HG02798 (cell line): Measurements from ENCODE around the gene ERG.

Source experiments
- ATAC-seq: cut with Tn5 transposase; IDR thresholded peaks from one replicate; pipeline ENCODE4 v1.9.1; 2021; ENCODE audit warnings: mild to moderate bottlenecking; ENCODE audit not compliant: unreplicated experiment, poor library complexity

The ERG gene

GRCh38 chr21:38440746-38441145 lies 57.5 kb downstream of the ERG start:
- no peak for ATAC-seq

- ATAC-seq = no peak
Observed at GRCh38 chr21:38439957-38440356, 58.3 kb downstream of the ERG start.

- no peak for ATAC-seq
Observed at GRCh38 chr21:38439426-38439825, 58.9 kb downstream of the ERG start.

GRCh38 chr21:38438462-38438893 lies 59.8 kb downstream of the ERG start:
- no peak for ATAC-seq

GRCh38 chr21:38436341-38436740 lies 61.9 kb downstream of the ERG start:
- ATAC-seq = no peak

- no peak for ATAC-seq
Observed at GRCh38 chr21:38434913-38435533, 63.3 kb downstream of the ERG start.

- ATAC-seq = no peak
Observed at GRCh38 chr21:38433471-38433870, 64.8 kb downstream of the ERG start.

GRCh38 chr21:38430401-38430984 lies 67.8 kb downstream of the ERG start:
- no peak for ATAC-seq

- no peak for ATAC-seq
Observed at GRCh38 chr21:38429011-38429410, 69.3 kb downstream of the ERG start.

GRCh38 chr21:38428211-38428610 lies 70.1 kb downstream of the ERG start:
- ATAC-seq = no peak

- no peak for ATAC-seq
Observed at GRCh38 chr21:38424305-38425019, 73.8 kb downstream of the ERG start.

GRCh38 chr21:38422082-38422481 lies 76.2 kb downstream of the ERG start:
- no peak for ATAC-seq

- no peak for ATAC-seq
Observed at GRCh38 chr21:38420140-38420539, 78.1 kb downstream of the ERG start.

- ATAC-seq = no peak
Observed at GRCh38 chr21:38417726-38418125, 80.6 kb downstream of the ERG start.

- no peak for ATAC-seq
Observed at GRCh38 chr21:38416791-38417190, 81.5 kb downstream of the ERG start.

GRCh38 chr21:38413958-38414548 lies 84.2 kb downstream of the ERG start:
- ATAC-seq = no peak

- ATAC-seq = no peak
Observed at GRCh38 chr21:38410466-38410865, 87.8 kb downstream of the ERG start.

GRCh38 chr21:38409907-38410306 lies 88.4 kb downstream of the ERG start:
- no peak for ATAC-seq

- no peak for ATAC-seq
Observed at GRCh38 chr21:38404177-38404576, 94.1 kb downstream of the ERG start.

- no peak for ATAC-seq
Observed at GRCh38 chr21:38402795-38403194, 95.5 kb downstream of the ERG start.

GRCh38 chr21:38402291-38402690 lies 96.0 kb downstream of the ERG start:
- no peak for ATAC-seq
